ENCODE results near the gene SIMC1.
A peak's percentile ranks its signal among the peaks of the same experiment; 100 is the strongest.

The SIMC1 gene

DNA sequence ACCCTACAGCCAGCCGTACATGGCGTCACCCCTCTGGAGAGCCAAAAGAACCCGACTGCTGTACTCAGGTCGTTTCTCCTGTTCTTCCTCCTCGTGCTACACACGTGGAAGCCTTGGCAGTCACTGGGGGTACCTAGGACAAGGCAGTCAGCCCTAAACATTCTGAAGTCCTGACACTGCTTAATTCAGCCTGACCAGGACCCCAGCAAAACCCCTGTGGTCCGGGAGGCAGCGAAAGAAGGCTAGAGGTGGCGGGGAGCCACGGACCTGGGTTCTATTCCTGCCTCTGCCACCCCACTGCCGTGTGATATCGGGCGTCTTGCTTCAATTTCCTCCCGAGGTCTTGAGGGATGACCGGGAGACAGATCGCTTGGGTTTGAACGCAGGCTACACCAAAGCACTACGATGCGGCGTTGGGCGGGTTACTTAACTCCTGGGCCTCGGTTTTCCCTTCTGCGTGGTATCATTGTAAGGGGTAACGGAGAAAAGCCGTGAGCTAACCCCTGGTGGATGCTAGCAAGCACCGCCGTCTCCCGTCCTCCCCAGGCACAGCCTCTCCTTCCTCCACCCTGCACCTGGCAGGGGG lies 126.6 kb downstream of the SIMC1 start:
- no peak for DNase-seq (ENCODE audit: low spot score)

DNA sequence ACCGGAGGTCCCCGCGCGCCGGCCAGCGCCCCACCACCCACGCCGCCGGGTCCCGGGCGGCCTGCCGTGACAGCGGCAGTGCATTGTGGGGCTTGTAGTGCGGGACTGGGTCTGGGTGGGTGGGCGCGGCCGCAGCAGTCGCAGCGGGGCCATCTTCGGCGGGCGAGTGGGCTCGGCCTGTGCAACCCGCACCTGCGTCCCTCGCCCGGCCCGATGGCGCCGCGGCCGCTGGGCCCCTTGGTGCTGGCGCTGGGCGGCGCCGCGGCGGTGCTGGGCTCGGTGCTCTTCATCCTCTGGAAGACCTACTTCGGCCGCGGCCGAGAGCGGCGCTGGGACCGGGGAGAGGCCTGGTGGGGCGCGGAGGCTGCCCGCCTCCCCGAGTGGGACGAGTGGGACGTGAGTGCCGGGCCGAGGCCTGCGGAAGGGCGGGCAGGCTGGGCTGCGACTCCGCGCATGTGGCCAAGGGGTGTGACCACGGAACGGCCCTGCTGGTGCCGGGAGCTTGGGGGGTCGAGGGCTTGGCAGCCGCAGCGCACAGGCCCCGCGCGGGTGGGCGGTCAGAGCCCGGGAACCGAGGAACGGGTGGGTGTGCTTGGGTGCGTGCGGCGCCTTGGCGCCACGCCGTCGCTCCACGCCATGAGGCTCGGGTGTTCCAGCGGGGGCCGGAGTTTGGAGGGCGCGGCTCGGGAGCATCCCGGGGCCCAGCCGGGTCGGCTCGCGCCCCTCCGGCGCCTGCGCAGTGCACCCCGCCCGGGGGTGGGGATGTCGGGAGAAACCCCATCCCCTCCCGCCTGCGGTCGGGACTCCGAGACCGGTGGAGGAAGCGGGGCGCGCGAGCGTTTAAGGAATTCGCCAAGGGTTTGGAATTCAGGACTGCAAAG lies 127.4 kb downstream of the SIMC1 start, which contains the start of gene ARL10:
Gene ARL10 (plus strand): TSS at position 137 of the 881 bp plus-strand sequence. CDS start 77 bp downstream, at position 214.
- peak; percentile 59 for DNase-seq (ENCODE audit: low spot score)

DNA sequence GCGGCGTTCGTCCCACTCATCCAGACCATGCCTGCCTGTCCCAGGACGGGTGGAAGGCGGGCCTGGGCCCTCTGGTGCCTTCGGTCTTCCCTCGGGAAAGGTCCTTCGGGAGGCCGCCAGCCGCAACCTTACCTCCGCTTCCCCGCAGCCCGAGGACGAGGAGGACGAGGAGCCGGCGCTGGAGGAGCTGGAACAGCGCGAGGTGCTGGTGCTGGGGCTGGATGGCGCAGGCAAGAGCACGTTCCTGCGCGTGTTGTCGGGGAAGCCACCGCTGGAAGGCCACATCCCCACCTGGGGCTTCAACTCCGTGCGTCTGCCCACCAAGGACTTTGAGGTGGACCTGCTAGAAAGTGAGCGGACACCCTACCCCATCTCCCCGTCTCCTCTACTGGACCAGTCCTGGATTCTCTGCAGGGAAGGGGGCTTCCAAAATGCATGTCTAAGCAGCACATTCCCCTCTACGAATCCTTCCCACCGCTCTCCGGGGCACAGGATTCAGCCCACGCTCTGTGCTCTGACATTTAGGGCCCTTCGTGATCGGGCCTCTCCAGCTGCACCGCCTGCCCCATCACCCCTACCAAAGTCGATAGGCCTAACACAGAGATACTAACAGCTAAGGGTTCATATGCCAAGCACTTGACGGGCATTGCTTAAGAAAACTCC lies 128.1 kb downstream of the SIMC1 start:
- no peak for DNase-seq (ENCODE audit: low spot score)

DNA sequence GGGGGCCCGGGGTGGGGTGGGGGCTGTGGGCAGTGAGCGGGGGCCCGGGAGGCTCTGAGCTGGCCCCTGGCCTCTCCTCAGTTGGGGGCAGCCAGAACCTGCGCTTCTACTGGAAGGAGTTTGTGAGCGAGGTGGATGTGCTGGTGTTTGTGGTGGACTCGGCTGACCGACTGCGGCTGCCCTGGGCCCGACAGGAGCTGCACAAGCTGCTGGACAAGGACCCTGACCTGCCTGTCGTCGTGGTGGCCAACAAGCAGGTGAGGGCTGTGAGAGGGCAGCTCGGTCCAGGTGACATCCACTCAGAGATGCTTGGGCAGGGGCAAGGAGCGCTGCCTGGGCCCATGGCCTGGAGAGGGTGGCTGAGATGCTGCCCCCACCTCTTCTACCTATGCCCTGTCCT lies 130.5 kb downstream of the SIMC1 start:
- DNase-seq (ENCODE audit: low spot score) = no peak

DNA sequence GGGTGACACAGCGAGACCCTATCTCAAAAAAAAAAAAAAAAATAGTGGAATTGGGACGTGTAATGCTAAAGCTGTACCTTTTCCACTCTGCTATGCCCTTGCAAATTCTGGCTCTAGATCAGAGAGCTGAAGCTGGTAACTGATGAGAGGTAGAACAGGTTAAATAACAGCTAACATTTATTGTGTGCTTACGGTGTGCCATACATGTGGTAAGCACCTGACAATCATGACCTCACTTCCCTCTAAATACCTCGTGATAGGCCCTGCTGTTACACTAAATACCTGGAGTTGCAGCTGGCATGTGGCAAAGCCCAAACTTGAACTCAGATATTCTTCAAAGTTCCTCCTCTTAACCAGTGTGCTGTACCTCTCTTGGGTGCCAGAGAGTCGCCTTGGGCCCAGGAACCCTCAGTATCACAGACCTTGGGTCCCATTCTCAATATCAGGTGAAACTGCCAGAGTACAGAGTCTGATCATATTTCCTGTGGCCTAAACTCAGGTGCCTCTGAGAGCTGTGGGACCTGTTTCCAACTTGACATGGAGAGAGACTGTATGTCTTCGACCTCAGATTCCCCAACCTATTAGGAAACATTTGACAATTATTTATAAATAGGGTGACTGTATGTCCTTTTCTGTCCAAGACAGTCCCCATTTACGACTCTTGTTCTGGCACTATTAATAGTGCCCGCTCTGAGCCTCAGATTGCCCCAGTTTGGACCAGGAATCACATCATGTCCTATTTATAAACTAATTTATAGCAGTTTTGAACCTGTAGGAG lies 131.9 kb downstream of the SIMC1 start:
- DNase-seq (ENCODE audit: low spot score) = no peak

DNA sequence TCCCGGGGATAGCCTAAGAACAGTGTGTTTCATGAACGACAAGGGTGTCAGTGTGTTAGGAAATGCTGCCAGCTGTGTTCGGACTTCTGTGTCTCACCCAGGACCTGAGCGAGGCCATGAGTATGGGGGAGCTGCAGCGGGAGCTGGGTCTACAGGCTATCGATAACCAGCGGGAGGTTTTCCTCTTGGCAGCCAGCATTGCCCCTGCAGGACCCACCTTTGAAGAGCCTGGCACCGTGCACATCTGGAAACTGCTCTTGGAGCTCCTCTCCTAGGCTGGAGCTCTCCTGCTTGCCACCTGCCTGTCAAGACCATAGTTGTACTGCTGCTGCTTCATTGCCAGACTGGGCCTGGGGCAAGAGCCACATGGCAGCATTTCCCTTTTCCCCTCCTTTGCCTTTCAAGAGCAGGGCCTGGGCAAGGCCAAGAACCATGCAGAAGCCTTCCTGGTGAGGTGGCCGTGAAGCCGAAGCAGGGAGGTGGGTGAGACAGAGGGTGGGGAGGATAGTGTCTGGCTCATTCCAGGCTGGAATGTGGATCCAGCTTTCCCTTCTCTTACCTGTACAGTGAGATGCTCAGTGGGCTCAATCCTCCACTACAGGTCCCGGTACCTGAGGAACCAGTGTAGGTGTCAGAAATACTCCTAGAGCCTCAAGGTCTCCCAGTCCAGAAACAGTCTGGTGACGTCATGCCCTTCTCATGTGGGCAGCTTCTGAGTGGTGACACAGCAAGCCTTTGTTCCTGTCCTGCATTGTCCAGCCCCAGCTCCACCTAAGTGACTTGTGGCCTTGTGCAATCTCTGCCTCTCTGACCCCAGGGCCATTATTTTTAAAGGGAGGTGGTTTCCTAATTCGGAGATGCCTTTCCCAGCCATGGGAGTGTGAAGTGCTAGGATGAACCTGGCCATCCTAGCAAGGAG lies 133.7 kb downstream of the SIMC1 start:
- no peak for DNase-seq (ENCODE audit: low spot score)

DNA sequence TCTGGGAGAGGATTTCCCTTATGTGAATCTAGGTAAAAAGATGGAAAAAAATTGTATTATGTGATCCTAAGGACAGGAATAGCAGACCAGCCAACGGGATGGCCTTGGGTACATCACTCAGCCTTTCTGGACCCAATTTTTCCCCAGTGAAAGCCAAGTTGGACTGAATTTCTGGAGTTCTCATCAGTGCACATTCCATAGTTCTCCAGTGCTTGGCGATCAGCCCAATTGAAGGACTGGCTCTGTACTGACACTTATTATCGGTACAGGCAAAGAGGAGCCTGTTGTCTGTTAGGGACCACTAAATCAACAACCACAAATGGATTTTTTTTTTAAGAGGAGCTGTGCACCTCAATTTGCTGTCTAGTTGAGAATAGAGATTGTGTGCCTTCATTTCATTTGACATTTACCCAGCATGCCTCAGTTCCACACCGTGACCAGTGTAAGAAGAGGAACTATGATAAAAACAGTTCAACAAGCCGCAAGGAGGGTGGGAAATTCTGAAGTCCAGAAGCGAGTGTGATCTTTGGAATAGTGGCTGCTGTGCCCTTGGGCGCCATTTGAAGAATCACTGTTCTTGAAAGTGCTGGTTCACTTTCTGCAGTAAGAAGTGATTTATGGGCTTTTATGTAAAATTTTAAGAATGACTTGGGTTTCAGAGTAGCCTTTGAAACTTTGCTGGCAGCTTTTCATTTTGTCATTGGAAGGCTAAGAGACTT lies 135.0 kb downstream of the SIMC1 start:
- DNase-seq (ENCODE audit: low spot score) = no peak

DNA sequence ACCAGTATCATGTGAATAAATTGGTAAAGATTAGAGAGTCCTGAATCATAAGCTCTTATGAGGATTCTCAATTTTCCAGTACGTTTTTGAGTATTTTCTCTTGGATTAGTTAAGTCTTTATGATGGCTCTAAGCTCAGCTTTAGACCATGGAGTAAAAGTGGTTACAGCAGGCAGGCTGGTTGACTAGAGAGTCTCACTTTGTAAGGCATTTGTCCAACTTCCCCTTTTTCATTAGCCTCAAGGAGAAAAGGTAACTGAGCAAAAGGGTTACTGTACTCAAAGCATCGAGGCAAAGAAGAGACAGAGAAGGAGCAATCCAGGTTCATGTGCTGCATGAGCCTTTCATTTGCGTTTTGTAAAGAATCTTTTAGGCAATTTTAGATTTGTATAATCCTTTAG lies 141.7 kb downstream of the SIMC1 start:
- no peak for DNase-seq (ENCODE audit: low spot score)

DNA sequence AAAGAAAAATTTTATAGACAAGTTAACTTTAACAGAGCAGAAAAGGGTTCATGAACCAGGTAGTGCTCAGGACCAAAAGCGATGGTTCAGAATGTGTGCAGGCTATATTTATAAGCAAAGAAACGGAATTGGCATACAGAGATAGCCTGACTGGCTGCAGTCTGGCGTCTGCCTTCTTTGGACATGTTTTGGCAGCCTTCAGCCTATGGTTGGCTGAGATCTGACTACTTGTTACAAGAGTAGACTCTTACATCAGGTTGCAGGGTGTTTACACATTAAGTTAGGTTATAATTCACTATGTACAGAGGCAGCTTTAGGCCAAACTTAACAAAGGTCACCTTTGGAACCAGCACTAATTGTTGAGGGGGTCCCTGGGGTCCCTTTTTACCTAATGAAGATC lies 143.2 kb downstream of the SIMC1 start:
- no peak for DNase-seq (ENCODE audit: low spot score)

DNA sequence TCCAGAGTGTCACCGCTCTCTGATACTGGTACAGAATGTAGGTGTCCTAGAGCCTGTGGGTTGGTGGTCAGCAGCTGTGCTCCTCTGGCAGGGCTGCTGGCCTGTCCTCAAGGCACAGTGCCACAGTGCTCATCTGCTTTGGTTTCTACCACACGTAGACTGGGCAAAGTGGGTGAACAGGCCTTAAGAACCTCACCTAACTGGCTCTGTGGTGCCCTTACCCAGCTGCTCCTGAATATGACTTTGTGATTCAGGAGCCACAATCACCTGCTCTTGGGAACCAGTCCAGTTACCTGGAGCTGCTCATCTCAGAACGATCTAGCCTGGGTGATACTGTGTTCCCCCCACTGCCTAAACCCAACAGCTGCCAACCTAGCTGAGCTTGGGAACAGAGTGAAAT lies 143.8 kb downstream of the SIMC1 start:
- no peak for DNase-seq (ENCODE audit: low spot score)

DNA sequence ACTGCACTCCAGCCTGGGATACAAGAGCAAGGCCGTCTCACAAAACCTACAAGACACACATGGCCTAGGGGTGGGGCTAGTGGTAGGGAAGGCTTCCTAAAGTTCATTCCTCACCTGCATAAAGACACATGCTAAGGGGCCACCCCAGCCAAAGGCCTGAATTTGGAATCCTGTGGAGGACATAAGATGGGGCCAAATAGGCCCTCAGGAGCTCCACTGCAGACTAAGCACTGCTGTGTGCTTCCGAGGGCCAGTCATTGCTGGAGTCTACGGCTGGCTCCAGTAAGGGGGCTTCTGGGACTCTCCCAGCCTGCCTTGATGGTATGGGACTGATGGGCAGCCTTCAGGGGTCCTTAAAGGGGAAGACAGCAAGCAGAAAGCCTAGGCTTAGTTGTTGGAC lies 144.5 kb downstream of the SIMC1 start:
- no peak for DNase-seq (ENCODE audit: low spot score)

DNA sequence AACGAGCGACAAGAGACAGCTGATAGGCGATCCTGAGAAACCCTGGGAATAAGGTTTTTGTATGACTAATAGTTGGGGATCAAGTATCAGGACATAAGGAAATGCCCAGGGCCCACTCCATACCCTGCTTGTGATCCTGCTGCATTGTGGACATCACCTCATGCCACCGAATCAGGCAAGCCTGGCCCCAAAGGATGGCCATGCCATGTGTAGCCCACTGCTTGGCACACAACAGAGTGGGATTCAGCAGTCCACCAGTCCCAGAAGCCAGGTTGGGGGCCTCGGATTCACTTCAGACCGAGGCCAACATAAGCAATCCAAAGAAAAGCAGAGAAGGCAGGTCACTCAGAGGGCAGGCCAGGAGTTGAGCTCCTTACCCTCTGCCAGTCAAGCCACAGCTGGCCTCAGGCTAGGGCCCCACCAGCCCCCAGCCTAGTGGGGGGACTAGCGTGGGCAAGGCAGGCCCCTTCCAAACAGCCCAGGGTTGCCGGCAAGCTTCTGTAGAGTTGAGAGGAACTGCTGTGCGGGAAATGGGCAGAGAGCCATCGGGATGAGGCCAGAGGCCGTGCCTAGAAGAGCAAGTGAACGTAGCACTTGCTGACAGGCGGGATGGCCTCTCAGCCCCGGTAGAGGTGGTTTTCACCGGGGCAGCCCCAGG lies 145.2 kb downstream of the SIMC1 start:
- no peak for DNase-seq (ENCODE audit: low spot score)

DNA sequence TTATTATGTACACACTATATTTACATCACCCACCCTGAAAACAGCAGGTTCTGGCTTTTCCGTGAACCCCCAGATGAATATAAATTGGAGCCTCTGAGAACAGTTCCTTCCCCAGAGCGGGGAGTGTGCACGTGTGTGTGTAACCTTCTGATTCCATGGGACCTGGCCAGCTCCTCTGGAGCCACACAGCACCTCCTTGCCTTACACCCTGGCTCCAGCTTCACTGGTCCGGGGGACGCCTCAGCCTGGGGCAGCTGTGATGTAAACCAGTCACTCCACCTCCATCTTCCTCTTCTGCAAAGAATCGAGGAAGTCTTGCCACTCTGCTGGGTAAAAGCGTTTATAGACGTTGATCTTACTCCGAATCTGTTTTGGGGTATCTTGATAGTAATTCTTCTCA lies 145.7 kb downstream of the SIMC1 start:
- no peak for DNase-seq (ENCODE audit: low spot score)

DNA sequence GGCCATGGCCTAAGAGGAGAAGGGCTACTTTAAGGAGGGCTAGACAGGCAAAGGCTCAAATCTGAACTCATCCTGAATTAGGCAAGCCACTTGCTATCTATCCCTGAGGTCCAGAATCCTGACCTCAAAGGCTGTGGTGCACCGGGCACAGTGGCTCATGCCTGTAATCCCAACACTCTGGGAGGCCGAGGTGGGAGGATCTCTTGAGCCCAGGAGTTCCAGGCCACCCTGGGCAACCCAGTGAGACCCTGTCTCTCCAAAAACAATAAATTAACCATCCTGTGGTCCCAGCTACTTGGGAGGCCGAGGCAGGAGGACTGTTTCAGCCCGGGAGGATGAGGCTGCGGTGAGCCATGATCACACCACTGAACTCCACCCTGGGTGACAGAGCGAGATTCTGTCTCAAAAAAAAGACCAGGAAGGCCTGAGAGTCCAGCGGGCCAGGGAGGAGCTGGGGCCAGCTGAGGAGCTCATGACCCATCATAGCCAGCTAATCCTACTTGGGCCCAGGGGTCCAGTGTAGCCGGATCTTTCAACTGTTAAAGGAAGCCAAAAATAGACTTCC lies 146.2 kb downstream of the SIMC1 start:
- no peak for DNase-seq (ENCODE audit: low spot score)

DNA sequence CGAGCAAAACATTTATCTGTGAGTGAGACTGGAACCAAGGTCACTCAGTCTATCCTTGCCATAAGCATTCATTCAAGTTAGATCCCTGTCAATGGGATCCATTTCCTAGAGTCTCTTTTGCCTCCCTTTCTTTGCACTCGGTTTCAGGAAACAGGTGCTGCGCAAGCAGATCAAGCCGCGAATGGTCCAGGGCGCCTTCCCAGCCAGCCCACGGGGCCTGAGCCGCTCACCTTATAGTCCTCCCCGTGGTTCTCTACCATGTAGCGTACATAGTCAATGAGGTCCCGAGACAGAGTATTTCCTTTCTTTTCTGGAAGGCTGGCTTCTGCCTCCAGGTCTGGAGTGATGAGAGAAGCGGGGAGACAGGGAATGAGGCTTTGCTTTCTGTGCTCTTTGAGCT lies 146.8 kb downstream of the SIMC1 start:
- DNase-seq (ENCODE audit: low spot score) = no peak

DNA sequence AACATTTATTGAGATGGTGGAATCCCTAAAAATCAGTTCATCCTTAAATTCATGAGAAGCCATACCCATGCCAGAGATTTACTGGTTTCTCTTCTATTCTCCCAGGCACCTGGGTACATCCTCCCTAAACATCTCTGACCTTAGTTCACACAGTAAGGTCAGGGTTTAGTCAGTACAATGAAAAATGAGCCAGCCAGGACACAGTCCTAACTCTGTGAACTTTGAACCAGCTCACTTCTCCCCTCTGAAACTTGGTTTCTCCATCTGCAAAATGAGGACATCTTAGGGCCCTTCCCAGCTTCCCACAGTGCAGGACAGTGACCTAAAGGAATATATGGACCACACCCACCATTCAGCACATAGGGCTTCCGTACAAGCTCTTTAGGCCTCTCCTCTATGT lies 148.3 kb downstream of the SIMC1 start:
- DNase-seq (ENCODE audit: low spot score) = no peak

DNA sequence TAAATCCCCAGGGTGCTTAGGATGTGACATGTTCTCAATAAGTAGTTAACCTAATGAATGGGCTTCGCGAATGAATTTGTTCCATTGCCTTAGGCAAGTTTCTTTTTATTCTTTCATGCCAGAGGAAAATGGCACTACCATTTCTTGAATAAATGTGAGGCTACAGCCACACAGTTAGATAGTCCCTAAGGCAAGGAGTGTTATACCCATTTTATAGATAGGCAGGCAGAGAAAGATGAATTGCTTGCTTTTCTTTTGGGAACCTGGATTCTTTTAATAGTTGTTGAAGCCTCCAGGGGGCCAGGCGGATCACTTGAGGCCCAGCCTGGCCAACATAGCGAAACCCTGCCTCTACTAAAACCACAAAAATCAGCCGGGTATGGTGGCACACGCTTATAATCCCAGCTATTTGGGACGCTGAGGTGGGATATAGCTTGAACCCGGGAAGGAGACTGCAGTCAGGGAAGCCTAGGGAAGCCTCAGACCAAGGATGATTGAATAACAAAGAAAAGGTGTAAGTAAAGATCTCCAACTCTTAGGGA lies 149.2 kb downstream of the SIMC1 start:
- no peak for DNase-seq (ENCODE audit: low spot score)

DNA sequence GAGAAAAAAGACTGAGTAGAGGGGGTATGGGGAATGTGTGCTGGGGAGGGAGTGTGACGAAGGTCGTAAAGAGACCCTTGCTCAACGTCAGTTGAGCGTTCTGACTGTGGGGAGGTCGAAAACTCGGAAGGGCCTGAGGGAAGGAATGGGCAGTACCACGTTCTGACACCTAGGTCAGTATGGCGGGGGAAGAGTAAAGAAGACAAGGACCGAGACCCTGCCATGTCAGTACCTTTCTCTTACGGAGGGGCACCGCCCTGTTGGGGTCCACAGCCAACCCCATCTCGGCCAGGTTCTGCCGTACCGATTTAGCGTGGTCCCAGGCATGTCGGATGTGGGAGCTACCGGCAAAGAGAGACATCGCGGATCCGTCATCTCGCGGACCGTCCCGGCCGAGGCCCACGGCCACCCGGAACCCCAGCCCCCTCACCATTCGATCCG lies 149.8 kb downstream of the SIMC1 start:
- peak; percentile 38 for DNase-seq (ENCODE audit: low spot score)

DNA sequence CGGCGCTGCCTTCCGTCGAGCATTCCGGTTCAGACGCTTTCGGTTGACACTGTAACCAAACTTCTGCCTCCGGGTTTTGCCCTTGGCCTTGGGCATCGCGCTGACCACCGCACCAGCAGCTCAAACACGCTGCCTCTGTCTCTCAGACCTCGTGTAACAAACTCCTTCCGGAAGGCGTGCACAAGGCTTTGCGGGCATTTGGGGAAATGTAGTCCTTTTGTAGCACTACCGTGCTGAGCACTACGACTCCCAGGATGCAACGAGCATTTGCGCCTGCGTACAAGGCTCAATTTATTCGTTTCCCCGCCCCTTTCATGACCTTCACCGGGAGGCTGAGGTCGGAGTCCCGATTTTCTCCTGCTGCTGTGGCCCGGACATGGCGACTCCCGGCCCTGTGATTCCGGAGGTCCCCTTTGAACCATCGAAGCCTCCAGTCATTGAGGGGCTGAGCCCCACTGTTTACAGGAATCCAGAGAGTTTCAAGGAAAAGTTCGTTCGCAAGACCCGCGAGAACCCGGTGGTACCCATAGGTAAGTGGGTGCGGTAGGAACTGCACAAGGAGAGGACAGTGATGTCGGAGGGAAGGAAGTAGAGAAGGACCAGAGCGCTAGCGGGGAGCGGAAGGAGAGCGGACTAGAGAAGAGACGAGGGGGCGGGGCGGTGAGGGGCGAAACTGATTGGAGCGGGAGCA lies 150.4 kb downstream of the SIMC1 start, which contains the start of the genes HIGD2A and NOP16:
Gene HIGD2A (plus strand): TSS at position 308 of the 691 bp plus-strand sequence. CDS start 69 bp downstream, at position 377.
Gene NOP16 (minus strand): TSS at position 155 of the 691 bp plus-strand sequence. CDS start 59 bp downstream, at position 96.
- peak; percentile 98 for DNase-seq (ENCODE audit: low spot score)

All from kidney tubule cell (primary cell).